ENCODE results near the gene HS3ST2.

The HS3ST2 gene

GRCh38 chr16:22813948-22814710 lies at the start of gene HS3ST2:
HS3ST2 (plus strand) TSS chr16:22814162; CDS start chr16:22814611, 449 bp downstream.
- DNase-seq = no peak

- no peak for DNase-seq
Measured at GRCh38 chr16:22764662-22765327, 49.2 kb upstream of the HS3ST2 start.

- DNase-seq = no peak
Measured at GRCh38 chr16:22765479-22765878, 48.5 kb upstream of the HS3ST2 start.

GRCh38 chr16:22770866-22771265 lies 43.1 kb upstream of the HS3ST2 start:
- DNase-seq = no peak

GRCh38 chr16:22771551-22771950 lies 42.4 kb upstream of the HS3ST2 start:
- no peak for DNase-seq

- DNase-seq = no peak
Measured at GRCh38 chr16:22775220-22775922, 38.6 kb upstream of the HS3ST2 start.

GRCh38 chr16:22781480-22781879 lies 32.5 kb upstream of the HS3ST2 start:
- DNase-seq = no peak

- DNase-seq = no peak
Measured at GRCh38 chr16:22782314-22782713, 31.6 kb upstream of the HS3ST2 start.

GRCh38 chr16:22784690-22785214 lies 29.2 kb upstream of the HS3ST2 start:
- DNase-seq = no peak

GRCh38 chr16:22785552-22785951 lies 28.4 kb upstream of the HS3ST2 start:
- no peak for DNase-seq

GRCh38 chr16:22786284-22786683 lies 27.7 kb upstream of the HS3ST2 start:
- DNase-seq = no peak

- no peak for DNase-seq
Measured at GRCh38 chr16:22786691-22787090, 27.3 kb upstream of the HS3ST2 start.

GRCh38 chr16:22787466-22788192 lies 26.3 kb upstream of the HS3ST2 start:
- DNase-seq = no peak

- DNase-seq = no peak
Measured at GRCh38 chr16:22788193-22788530, 25.8 kb upstream of the HS3ST2 start.

GRCh38 chr16:22789281-22789945 lies 24.5 kb upstream of the HS3ST2 start:
- DNase-seq = no peak

- no peak for DNase-seq
Measured at GRCh38 chr16:22797551-22797950, 16.4 kb upstream of the HS3ST2 start.

- no peak for DNase-seq
Measured at GRCh38 chr16:22799113-22799512, 14.8 kb upstream of the HS3ST2 start.

GRCh38 chr16:22804893-22805292 lies 9.1 kb upstream of the HS3ST2 start:
- no peak for DNase-seq

GRCh38 chr16:22805326-22805725 lies 8.6 kb upstream of the HS3ST2 start:
- DNase-seq = no peak

- DNase-seq = no peak
Measured at GRCh38 chr16:22806811-22807210, 7.2 kb upstream of the HS3ST2 start.

GRCh38 chr16:22810226-22810625 lies 3.7 kb upstream of the HS3ST2 start:
- DNase-seq = no peak

GRCh38 chr16:22813223-22813947 lies 577 bp upstream of the HS3ST2 start:
- no peak for DNase-seq

All from CD4-positive, alpha-beta T cell treated with Interleukin-15 for 1 hour (primary cell).